ENCODE results near the gene TMPRSS2.

Gene TMPRSS2

GRCh38 chr21:41506611-41507520 is 1.1 kb downstream of the TMPRSS2 start:
- ATAC-seq = no peak

GRCh38 chr21:41506005-41506594 is 1.9 kb downstream of the TMPRSS2 start:
- no peak for ATAC-seq
- TF ChIP-seq OSR1 (CRISPR knock-in tag; IDR thresholded peaks at IDR 0.05) (no peak), ZNF8 (CRISPR knock-in tag; IDR thresholded peaks at IDR 0.05) (no peak), ZNF565 (CRISPR knock-in tag; conservative IDR thresholded peaks at IDR 0.05; ENCODE audit: low read depth) (no peak), ZFP3 (CRISPR knock-in tag; IDR thresholded peaks at IDR 0.05) (no peak), GLIS3 (CRISPR knock-in tag; IDR thresholded peaks at IDR 0.05) (no peak), CSDC2 (CRISPR knock-in tag; IDR thresholded peaks at IDR 0.05) (no peak)
- TF ChIP-seq, protein P1, sequence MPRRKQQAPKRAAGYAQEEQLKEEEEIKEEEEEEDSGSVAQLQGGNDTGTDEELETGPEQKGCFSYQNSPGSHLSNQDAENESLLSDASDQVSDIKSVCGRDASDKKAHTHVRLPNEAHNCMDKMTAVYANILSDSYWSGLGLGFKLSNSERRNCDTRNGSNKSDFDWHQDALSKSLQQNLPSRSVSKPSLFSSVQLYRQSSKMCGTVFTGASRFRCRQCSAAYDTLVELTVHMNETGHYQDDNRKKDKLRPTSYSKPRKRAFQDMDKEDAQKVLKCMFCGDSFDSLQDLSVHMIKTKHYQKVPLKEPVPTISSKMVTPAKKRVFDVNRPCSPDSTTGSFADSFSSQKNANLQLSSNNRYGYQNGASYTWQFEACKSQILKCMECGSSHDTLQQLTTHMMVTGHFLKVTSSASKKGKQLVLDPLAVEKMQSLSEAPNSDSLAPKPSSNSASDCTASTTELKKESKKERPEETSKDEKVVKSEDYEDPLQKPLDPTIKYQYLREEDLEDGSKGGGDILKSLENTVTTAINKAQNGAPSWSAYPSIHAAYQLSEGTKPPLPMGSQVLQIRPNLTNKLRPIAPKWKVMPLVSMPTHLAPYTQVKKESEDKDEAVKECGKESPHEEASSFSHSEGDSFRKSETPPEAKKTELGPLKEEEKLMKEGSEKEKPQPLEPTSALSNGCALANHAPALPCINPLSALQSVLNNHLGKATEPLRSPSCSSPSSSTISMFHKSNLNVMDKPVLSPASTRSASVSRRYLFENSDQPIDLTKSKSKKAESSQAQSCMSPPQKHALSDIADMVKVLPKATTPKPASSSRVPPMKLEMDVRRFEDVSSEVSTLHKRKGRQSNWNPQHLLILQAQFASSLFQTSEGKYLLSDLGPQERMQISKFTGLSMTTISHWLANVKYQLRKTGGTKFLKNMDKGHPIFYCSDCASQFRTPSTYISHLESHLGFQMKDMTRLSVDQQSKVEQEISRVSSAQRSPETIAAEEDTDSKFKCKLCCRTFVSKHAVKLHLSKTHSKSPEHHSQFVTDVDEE (CRISPR knock-in tag; IDR thresholded peaks at IDR 0.05) = no peak

More at GRCh38 chr21:41506611-41507520, 1.1 kb downstream of the TMPRSS2 start:
- TF ChIP-seq ZNF8 (CRISPR knock-in tag; IDR thresholded peaks at IDR 0.05) (no peak), TCF4 (CRISPR knock-in tag; IDR thresholded peaks at IDR 0.05; ENCODE audit: borderline replicate concordance) (no peak), SNAI2 (CRISPR knock-in tag; IDR thresholded peaks at IDR 0.05) (no peak), CSRNP3 (CRISPR knock-in tag; IDR thresholded peaks at IDR 0.05) (no peak), ARNTL (CRISPR knock-in tag; IDR thresholded peaks at IDR 0.05; ENCODE audit: borderline replicate concordance, low read depth) (no peak), ZNF70 (CRISPR knock-in tag; IDR thresholded peaks at IDR 0.05) (no peak), OSR1 (CRISPR knock-in tag; IDR thresholded peaks at IDR 0.05) (no peak), ESRRG (CRISPR knock-in tag; IDR thresholded peaks at IDR 0.05) (no peak), ZNF565 (CRISPR knock-in tag; conservative IDR thresholded peaks at IDR 0.05; ENCODE audit: low read depth) (no peak), CREB5 (CRISPR knock-in tag; IDR thresholded peaks at IDR 0.05; ENCODE audit: low read depth) (no peak), ISL1 (CRISPR knock-in tag; IDR thresholded peaks at IDR 0.05) (no peak), RARB (CRISPR knock-in tag; IDR thresholded peaks at IDR 0.05) (no peak), POU6F1 (CRISPR knock-in tag; IDR thresholded peaks at IDR 0.05; ENCODE audit: borderline replicate concordance, low read depth) (no peak), CSDC2 (CRISPR knock-in tag; IDR thresholded peaks at IDR 0.05) (no peak), PPARA (CRISPR knock-in tag; IDR thresholded peaks at IDR 0.05; ENCODE audit: borderline replicate concordance) (no peak), TOX (CRISPR knock-in tag; IDR thresholded peaks at IDR 0.05; ENCODE audit: borderline replicate concordance) (no peak), ZFP3 (CRISPR knock-in tag; IDR thresholded peaks at IDR 0.05) (no peak), ZC3H10 (CRISPR knock-in tag; IDR thresholded peaks at IDR 0.05) (no peak)
- TF ChIP-seq, protein P1 (CRISPR knock-in tag; IDR thresholded peaks at IDR 0.05) = no peak
- TF ChIP-seq, protein P2, sequence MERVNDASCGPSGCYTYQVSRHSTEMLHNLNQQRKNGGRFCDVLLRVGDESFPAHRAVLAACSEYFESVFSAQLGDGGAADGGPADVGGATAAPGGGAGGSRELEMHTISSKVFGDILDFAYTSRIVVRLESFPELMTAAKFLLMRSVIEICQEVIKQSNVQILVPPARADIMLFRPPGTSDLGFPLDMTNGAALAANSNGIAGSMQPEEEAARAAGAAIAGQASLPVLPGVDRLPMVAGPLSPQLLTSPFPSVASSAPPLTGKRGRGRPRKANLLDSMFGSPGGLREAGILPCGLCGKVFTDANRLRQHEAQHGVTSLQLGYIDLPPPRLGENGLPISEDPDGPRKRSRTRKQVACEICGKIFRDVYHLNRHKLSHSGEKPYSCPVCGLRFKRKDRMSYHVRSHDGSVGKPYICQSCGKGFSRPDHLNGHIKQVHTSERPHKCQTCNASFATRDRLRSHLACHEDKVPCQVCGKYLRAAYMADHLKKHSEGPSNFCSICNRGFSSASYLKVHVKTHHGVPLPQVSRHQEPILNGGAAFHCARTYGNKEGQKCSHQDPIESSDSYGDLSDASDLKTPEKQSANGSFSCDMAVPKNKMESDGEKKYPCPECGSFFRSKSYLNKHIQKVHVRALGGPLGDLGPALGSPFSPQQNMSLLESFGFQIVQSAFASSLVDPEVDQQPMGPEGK (CRISPR knock-in tag; IDR thresholded peaks at IDR 0.05; ENCODE audit: borderline replicate concordance) = no peak

Data from SK-N-SH treated with all-trans-retinoic acid at 6 μM for 48 hours (cell line).